22Rv1 (cell line): ENCODE results near the gene RETREG1.
A peak's percentile ranks its signal among the peaks of the same experiment; 100 is the strongest.

Source experiments
- CTCF ChIP-seq: fragments of 450-650 bp; IDR thresholded peaks from 2 replicates; pipeline ENCODE4 v1.5.1; 2017; ENCODE audit warnings: mild to moderate bottlenecking
- ZFX ChIP-seq: fragments of 450-650 bp; IDR thresholded peaks from 2 replicates; pipeline ENCODE4 v1.6.1; 2017; ENCODE audit warnings: antibody characterized with exemption, borderline replicate concordance

- peak; percentile 87 for TF ChIP-seq CTCF
- no peak for TF ChIP-seq ZFX
These were observed 31.6 kb downstream of the RETREG1 start for GRCh38 chr5:16585041-16585667.
